GM19372 (cell line): ENCODE results near the gene MAP1LC3B2.

Experiments used
- ATAC-seq: cut with Tn5 transposase; IDR thresholded peaks from one replicate; pipeline ENCODE4 v1.9.1; 2021; ENCODE audit warnings: mild to moderate bottlenecking, low read depth, moderate library complexity; ENCODE audit not compliant: unreplicated experiment

Gene MAP1LC3B2

GRCh38 chr12:116609319-116610114, 50.3 kb downstream of the MAP1LC3B2 start:
- no peak for ATAC-seq

GRCh38 chr12:116610971-116611541, 51.9 kb downstream of the MAP1LC3B2 start:
- ATAC-seq, result no peak

GRCh38 chr12:116612436-116612835, 53.3 kb downstream of the MAP1LC3B2 start:
- ATAC-seq, result no peak

GRCh38 chr12:116613256-116613655, 54.1 kb downstream of the MAP1LC3B2 start:
- ATAC-seq, result no peak

- ATAC-seq, result no peak
Observed at GRCh38 chr12:116614194-116614915, 55.2 kb downstream of the MAP1LC3B2 start.

GRCh38 chr12:116615141-116615861, 56.1 kb downstream of the MAP1LC3B2 start:
- no peak for ATAC-seq

- ATAC-seq, result no peak
Observed at GRCh38 chr12:116616536-116617248, 57.5 kb downstream of the MAP1LC3B2 start.

GRCh38 chr12:116619246-116619645, 60.1 kb downstream of the MAP1LC3B2 start:
- ATAC-seq, result no peak

- ATAC-seq, result no peak
Observed at GRCh38 chr12:116620124-116620491, 60.9 kb downstream of the MAP1LC3B2 start.

- no peak for ATAC-seq
Observed at GRCh38 chr12:116620492-116621191, 61.5 kb downstream of the MAP1LC3B2 start.

- no peak for ATAC-seq
Observed at GRCh38 chr12:116621194-116621593, 62.0 kb downstream of the MAP1LC3B2 start.

- no peak for ATAC-seq
Observed at GRCh38 chr12:116624516-116624915, 65.3 kb downstream of the MAP1LC3B2 start.

GRCh38 chr12:116626153-116626552, 67.0 kb downstream of the MAP1LC3B2 start:
- ATAC-seq, result no peak
